Measurements from ENCODE around the gene SCAMP4.
"Not testable (repeated sequence)": the region's sequence is repeated elsewhere in the genome, so short reads cannot be mapped to it uniquely, and the experiment has no call there.

GRCh38 chr19:1881393-1882088, 23.7 kb upstream of the SCAMP4 start:
- not testable (repeated sequence) for TF ChIP-seq ZFP30 (CRISPR knock-in tag; IDR thresholded peaks at IDR 0.05); OSR1 (CRISPR knock-in tag; IDR thresholded peaks at IDR 0.05); ARNTL (CRISPR knock-in tag; IDR thresholded peaks at IDR 0.05; ENCODE audit: borderline replicate concordance, low read depth); GLIS3 (CRISPR knock-in tag; IDR thresholded peaks at IDR 0.05); CSDC2 (CRISPR knock-in tag; IDR thresholded peaks at IDR 0.05); ZC3H10 (CRISPR knock-in tag; IDR thresholded peaks at IDR 0.05); TOX (CRISPR knock-in tag; IDR thresholded peaks at IDR 0.05; ENCODE audit: borderline replicate concordance); CSRNP3 (CRISPR knock-in tag; IDR thresholded peaks at IDR 0.05); RARB (CRISPR knock-in tag; IDR thresholded peaks at IDR 0.05)
- TF ChIP-seq, protein P1, sequence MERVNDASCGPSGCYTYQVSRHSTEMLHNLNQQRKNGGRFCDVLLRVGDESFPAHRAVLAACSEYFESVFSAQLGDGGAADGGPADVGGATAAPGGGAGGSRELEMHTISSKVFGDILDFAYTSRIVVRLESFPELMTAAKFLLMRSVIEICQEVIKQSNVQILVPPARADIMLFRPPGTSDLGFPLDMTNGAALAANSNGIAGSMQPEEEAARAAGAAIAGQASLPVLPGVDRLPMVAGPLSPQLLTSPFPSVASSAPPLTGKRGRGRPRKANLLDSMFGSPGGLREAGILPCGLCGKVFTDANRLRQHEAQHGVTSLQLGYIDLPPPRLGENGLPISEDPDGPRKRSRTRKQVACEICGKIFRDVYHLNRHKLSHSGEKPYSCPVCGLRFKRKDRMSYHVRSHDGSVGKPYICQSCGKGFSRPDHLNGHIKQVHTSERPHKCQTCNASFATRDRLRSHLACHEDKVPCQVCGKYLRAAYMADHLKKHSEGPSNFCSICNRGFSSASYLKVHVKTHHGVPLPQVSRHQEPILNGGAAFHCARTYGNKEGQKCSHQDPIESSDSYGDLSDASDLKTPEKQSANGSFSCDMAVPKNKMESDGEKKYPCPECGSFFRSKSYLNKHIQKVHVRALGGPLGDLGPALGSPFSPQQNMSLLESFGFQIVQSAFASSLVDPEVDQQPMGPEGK (CRISPR knock-in tag; IDR thresholded peaks at IDR 0.05; ENCODE audit: borderline replicate concordance), result not testable (repeated sequence)
- TF ChIP-seq, protein P2, sequence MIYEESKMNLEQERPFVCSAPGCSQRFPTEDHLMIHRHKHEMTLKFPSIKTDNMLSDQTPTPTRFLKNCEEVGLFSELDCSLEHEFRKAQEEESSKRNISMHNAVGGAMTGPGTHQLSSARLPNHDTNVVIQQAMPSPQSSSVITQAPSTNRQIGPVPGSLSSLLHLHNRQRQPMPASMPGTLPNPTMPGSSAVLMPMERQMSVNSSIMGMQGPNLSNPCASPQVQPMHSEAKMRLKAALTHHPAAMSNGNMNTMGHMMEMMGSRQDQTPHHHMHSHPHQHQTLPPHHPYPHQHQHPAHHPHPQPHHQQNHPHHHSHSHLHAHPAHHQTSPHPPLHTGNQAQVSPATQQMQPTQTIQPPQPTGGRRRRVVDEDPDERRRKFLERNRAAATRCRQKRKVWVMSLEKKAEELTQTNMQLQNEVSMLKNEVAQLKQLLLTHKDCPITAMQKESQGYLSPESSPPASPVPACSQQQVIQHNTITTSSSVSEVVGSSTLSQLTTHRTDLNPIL (CRISPR knock-in tag; IDR thresholded peaks at IDR 0.05; ENCODE audit: low read depth), result not testable (repeated sequence)
